Activated CD4-positive, CD25-positive, alpha-beta regulatory T cell (primary cell): Measurements from ENCODE around the gene CKAP5.
A peak's percentile ranks its signal among the peaks of the same experiment; 100 is the strongest.

Source experiments
- DNase-seq, 4 experiments: peaks; one replicate each; lab custom pipeline; 2025; lab: John Stamatoyannopoulos, UW

CKAP5 gene

DNA sequence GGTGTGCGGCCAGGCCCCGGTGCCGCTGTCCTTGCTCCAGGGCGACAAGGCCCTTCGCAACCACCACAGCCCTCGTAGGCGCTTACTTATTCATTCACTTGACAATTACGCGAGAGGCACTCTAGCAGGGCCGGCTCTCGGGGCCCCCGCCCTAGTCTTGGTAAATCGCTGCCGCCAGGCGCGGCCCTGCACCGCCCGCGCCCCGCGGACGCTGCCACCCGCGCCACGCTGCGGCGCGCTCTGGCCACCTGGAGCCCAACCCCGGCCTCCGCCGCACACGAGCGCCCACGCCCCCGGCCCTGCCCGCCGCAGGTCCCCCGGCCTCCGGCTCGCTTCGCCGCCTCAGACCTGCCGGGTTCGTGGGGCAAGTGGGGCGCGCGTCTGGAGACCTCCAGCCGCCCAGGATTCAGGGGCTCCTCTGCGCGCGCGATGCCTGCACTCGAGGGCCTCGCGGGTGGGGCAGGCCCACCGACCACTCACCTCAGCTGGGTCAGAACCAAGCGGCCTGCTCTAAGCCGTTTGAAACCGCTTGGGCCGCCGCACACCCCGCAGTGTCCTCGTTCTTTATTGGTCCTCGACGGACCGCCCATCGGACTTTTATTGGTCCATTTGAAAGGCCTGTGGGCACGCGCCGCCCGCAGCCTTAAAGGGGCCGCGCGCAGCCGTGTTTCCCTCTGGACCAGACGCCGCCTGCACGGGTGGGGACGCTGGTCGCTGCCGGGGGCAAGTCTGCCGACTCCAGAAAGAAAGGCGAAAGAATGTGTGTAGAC, at the start of gene CKAP5:
CKAP5 (minus strand) TSS at position 541 of the 770 bp plus-strand sequence. CDS start 25,049 bp downstream, outside the sequence.
- peak; percentile 67 to 74 (median 71) for DNase-seq

DNA sequence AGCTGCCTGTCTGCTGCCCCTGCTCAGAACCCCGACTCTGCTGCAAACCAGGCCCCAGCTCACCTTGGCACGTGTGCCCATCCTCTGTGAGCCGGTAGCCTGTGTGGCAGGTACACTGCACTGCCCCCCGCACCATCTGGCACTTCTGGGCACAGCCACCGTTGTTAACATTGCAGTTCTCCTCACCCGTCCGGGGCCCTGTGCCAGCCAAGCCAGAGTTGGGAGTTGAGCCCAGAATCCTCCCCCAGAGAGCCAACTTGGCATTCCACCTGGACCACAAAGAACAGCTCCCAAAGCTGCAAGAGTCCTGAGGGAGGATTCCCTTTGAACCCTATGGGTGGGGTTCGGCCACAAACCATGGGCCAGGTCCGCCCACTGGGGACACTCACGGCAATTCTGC, 49.7 kb upstream of the CKAP5 start:
- no peak for DNase-seq

DNA sequence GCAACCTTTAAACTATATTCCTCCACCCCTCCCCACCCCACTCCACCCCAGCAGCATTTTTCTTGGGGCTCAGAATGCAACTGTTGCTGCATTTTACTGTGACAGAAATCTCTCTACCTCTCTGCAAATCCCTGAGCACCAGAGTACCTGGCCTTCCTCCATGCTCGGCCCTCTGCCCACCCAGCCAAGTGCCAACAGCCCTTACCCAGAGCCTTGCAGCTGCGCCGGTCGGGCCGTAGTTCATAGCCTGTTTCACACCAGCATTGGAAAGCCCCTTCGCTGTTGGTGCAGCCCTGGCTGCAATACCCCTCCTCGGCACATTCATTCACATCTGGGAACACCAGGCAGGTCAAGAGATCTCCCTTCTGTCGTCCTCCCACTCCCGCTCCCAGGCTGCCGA, 48.9 kb upstream of the CKAP5 start:
- no peak for DNase-seq

DNA sequence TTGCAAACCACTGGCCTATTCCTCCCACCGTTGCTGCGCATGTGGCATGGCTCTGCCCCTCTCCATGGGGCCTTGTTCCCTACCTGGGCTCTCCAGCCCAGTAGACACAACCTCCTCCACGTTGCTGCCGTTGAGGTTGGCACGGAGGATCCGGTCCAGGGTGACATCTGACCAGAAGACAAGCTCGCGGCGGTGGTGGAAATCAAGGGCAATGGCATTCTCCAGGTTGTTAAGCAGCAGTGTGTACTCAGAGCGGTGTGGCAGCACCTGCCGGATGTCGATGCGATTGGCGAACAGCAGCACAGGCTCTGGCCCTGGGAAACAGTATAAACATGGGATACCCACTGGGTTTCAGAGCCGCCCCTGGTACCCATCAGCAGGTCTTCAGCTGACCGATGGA, 48.4 kb upstream of the CKAP5 start:
- no peak for DNase-seq

DNA sequence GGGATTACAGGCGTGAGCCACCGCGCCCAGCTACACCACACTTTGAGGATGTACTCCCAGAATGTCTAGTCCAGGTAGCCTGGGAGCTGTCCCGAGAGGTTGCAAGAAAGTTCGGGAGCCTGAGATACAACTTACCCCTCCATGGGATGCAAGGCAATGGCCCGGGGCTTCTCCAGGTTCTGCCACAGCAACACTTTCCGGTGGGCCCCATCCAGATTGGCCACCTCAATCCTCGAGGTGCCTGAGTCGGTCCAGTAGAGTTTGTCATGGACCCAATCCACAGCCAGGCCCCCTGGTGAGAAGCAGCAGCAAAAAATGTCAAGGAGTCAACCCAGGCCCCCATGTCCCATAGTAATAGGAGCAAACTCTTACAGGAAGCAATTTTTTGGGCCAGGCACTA, 46.8 kb upstream of the CKAP5 start:
- no peak for DNase-seq

DNA sequence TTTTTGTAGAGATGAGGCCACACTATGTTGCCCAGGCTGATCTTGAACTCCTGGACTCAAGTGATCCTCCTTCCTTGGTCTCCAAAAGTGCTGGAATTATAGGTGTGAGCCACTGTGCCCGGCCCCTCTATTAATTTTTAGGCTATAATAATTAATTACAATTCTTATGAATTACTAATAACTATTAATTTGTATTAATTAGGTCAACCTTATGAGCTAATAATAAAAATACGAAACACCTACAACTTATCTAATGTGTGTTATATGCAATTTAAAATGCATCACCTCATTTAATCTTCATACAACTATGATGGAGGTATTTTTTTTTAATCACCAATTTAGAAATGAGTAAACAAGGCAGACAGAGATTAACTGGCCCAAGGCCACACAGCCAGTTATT, 46.0 kb upstream of the CKAP5 start:
- no peak for DNase-seq

DNA sequence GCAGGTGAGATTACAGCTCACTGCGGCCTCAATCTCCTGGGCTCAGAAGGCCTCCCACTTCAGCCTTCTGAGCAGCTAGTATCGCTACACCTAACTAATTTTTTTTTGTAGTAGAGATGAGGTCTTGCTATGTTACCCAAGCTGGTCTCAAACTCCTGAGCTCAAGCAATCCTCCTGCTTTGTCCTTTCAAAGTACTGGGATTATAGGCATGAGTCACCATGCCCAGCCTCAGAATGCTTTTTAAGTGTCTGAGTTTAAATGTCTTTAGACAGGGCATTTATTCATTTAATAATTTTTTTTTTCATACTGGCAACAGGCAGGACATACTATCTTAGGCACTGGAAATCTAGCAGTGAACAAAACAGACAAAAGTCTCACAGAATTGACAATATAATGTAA, 44.6 kb upstream of the CKAP5 start:
- DNase-seq: no peak

DNA sequence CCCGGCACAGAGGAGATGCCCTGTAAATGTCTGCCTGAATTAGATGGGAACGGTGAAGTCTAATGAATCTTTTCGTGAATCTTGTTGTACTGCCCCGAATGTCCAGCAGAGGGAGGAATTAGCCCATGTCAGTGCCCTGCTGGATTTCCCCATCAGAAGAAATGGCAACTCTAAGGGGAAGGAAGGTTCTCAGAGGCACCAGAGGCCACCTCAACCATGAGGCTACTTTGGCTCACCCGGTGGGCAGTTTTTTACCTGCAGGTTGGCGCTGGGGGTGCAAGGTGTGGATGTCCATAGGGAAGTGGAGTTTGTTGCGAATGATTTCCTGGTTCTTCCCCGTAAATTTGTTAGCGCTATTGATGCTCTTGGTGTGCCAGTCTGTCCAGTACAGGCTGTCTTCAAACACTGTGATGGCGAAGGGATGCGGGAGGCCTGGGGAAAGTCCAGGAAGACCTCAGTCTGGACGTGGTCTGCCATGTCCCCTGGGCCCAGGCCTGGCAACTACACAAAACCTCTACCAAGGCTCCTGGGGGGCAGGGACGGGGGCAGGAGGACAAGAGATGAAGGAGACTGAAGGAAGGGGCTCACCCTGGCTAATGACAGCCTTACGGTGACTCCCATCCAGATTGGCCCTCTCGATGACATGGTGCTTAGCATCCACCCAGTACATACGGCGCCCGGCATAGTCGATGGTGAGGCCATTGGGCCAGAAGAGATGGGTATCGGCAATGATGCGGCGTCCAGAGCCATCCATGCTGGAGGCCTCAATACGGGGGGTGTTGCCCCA, 43.8 kb upstream of the CKAP5 start:
- peak; percentile 50 to 65 (median 55) for DNase-seq

DNA sequence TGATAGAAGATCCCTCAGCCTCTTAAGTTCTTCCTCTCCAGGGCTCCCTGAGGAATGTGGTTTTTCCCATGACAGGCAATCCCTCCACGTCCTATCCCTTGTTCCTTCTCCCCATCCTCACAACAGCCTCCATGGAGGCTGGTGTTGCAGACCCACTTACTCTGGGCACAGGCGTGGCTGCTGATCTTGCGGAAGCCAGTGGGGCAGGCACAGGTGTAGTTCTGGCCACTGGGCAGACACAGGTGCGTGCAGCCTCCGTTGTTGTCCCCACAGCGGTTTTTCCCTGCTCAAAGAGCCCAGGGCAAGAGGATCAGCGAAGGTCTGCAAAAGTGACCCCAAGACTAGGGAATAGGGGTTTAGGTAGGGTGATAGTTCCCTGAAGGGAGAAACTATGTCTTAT, 43.2 kb upstream of the CKAP5 start:
- no peak for DNase-seq

DNA sequence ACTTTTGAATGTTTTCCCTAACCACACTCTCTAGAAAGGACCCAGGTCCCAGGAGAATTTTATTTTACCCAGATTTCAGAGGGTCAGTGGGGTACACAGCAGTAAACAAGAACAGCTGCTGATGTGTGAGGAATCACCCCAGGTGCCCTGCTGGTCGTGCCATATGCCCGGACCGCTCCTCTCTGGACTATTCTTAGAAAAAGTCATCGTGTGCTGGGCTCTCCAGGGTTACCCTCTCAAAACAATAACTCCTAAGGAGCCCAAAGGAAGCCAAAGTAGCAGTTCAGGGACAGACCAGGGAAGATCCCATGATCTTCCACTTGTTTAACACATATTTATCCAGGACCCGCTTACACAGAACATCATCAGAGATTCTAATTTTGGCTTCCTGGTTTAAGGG, 42.6 kb upstream of the CKAP5 start:
- no peak for DNase-seq

DNA sequence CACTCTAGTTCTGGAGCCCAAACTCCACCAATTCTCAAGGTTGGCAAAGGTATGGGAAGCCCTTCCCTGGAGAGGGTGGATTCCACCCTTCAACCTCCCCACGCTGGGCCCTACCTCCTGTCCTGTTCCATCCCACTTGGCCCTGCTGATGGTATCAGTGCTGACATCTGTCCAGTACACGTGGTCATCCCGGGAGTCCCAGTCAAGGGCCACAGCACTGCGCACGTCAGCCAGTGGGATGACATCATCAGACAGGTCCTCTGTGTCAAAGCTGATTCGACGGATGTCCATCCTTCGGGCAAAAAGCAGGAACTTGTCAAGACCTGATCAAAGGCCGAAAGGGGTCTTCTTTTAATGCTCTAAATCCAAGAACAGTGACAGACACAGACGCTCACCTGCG, 40.1 kb upstream of the CKAP5 start:
- DNase-seq: no peak

DNA sequence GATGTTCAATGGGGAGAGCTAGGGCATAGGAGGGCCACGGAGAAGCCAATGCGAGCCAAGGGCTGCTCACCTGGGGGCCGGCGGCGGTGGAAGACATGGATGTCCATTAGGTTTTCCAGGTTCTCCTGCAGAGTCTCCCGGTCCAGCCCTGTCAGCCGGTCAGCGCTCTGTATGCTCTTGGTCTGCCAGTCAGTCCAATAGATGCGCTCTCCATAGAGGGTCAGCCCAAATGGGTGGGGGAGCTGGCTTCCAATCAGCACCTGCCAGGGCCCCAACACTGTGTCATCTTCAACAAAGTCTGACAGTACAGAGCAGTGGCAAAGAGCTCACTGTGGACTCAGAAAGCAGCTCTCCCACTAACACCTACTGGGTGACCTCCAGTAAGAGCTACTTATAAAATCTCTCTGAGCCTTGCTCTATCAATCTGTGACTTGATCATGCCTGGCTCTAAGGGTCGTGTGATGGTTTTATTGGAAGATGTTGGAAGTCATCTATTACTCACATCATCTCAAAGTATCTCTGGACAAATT, 33.0 kb upstream of the CKAP5 start:
- DNase-seq: no peak

DNA sequence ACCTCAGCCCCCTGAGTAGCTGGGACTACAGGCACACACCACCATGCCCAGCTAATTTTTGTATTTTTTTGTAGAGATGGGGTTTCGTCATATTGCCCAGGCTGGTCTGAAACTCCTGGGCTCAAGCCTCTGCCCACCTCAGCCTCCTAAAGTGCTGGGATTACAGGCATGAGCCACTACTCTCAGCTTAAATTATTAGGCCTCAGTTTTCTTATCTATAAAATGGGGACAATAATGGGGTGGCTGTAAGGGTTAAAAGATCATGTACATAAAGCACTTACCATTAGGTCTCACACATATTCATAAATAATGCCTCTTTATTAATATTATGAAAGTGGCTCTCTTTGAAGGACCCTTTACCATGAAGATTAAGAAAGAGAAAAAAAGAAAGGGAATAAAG, 31.5 kb upstream of the CKAP5 start:
- DNase-seq: no peak

DNA sequence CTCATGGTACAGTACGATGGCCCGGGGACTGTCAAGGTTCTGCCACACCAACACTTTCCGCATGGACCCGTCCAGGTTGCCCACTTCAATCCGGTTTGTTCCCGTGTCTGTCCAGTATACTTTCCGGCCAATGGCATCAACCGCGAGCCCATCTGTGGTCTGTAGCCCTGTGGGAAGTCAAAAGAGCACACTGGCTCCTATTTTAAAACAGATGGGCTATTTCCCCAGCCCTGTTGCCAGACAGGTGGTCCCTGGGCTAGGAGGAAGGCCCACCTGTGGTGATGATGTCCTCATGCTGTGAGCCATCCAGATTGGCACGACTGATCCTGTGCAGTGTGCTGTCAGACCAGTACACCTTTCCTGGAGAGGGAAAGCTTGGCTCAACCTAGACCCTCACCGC, 30.4 kb upstream of the CKAP5 start:
- no peak for DNase-seq

DNA sequence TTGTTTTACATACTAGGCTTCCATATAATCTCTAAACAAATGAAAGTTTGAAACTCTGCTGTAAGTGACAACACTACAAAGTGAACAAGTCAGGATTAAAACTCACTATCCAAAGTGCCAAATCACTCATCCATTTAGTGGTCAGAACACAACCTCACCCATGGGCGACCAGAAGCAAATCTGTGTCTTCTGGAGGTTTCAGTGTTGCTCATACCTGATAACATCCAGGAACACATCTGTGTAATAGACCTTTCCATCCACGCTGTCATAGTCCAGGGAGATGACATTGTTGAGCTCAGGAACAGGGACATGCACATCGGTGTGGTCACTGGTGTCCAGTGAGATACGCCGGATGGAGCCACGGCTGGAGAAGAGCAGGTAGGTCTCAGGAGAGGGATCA, 28.5 kb upstream of the CKAP5 start:
- DNase-seq: no peak

DNA sequence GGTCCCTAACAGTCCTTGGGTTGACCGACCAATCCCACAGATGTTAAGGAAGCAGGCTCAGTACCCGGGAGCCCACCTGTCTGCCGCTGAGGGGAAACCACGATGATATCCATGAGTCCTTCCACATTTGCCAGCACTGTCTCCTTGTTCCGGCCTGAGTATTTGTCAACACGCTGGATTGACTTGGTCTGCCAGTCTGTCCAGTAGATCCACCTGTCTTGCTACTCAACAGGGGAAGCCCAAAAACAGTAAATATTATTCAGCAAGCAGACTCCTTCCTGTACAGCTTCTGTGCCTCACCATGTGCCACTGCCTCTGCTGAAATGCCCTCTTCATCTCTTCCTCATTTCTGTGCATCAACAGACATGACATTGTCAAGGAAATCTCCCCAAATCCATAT, 22.8 kb upstream of the CKAP5 start:
- no peak for DNase-seq

DNA sequence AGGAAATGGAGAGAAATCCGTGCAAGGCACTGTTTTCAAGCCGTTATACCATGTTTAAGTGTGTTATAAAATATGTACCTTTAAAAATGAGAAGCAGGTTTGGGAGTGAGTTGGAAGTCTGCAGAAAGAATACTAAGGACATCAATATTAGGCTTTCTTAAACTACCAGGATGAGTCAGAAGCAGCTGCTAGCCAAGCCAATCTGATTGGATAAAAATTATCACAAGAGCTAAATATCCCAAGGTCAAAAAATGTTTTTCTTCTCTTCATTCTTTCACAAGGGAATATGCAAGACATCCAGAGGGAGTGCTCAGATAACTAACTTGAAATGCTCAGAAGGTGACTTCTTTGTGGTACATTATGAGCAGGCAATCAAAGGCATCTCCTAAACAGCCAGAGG, 19.3 kb upstream of the CKAP5 start:
- no peak for DNase-seq

DNA sequence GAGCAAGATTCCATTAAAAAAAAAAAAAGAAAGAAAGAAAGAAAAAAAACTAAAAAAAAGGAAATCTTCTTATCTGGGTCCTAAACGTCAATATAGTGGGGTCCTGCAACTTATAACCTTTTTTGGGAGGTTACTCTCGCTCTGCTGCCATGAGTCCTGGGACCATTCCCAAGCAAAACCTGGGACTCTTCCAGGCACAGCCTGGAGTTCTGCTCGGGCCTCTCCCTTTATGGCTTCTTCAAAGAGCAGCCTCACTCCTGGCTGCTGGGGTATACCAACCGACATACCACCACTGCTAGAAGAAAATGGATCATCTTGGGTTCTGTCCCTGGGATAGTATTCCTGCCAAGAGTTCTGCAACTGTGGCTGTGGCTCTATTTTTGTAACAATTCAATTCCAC, 14.1 kb upstream of the CKAP5 start:
- DNase-seq: no peak

DNA sequence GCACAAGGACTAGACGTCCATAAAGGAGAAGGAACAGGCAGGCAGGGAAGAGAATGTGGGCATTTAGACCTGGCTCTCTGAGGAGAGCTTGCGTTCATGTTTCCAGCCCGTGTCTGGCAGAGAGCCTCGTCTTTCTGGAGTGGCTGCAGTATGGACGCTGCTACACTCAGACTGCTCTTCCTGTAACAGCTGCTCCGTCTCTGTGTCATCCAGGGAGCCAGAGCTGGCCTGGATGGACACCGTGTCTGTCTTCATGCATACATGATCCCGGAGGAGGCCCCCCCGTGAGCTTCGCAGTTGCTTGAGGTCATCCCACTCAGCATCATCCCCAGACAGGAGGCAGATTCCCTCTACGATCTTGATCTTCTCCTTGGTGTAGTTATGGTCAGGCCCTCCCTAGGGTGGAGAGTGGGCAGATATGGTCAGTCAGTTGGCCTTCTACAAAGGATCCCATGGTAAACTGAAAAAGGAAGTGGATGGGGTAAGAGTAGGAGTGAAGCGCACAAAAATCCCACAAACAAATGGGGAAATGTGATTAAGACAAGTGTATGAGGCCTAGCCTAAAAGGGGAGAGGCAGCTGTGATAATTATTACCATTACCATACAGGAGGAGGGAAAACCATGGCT, 13.0 kb upstream of the CKAP5 start:
- DNase-seq: no peak

DNA sequence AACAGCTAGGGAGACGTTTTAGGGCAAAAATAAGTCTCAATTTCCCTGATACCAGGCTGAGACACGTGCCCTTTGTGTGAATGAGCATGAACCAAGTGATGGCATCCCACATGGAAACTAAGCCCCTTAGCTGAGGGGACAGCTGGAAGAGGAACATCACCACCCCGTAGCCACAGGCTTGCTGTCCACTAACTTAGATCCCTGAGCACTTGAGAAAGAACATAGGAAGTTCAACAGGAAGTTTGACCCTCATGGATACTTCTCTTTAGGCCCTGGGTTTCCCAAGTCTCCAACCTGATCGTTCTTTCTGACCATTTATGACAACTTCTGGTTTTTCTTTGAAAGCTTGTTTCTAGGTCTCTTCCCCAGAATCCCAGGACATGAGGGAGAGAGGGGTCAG, 11.6 kb upstream of the CKAP5 start:
- DNase-seq: no peak

DNA sequence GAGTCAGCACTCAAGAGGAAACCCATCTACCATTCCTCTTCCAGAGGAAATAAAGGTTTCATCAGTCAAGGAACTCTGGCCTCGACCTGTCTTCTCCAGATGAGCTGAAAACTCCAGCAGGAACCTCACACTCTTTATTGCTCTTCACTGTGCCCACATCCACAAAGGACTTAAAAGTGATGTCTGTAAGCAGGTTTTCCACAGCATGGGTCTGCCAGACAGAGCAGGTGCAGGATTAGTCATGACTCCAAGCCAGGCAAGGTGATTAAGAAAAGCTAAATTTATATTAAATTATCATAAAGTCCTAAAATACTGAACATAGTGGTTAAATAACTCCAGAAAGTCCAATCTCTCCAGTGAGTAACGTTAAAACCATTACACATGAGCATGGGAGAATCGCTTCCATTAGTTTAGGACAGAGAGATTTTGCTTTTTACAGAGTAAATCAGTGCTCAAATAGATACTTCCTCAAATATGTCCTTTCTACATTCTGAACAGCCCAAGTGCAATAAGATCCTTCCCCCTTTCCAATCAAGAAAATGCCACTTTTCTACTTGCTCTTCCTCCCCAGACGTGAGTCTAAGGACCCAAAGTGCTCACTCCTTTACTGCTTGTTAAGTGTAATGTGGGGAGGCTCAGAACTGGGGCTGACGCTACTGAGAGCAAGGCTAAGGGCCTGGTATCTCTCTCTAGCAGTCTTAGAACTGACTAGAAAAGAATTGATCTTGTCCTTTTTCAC, 10.7 kb upstream of the CKAP5 start:
- no peak for DNase-seq

DNA sequence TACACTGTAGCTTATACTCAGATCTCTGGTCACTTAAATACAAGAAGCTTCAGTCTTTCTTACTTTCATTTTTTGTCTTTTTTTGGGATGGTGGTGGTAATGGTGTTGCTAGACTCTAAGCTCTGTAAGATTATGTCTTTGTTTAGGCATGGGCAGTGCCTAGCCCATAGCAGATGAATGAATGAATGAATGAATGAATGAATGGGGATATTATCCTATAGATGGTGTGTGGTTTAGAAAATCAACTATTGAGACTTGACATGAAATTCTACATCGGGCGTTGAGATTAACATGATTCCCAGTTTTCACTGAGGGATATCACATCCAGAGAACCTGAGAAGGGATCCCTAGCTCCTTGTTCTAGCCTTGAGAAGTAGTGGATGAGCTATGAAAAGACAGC, 9.8 kb upstream of the CKAP5 start:
- DNase-seq: no peak
